GM19193 (cell line): Measurements from ENCODE around the gene F3.

Experiments used
- POLR2A ChIP-seq: IDR thresholded peaks from 4 replicates; pipeline ENCODE4 v1.6.1; 2011; ENCODE audit not compliant: insufficient read depth, insufficient read length; ENCODE audit errors: extremely low read depth

F3 gene

GRCh38 chr1:94553931-94554330 lies 12.4 kb upstream of the F3 start:
- no peak for TF ChIP-seq POLR2A

- no peak for TF ChIP-seq POLR2A
These were observed 11.8 kb upstream of the F3 start for GRCh38 chr1:94553323-94553730.

- no peak for TF ChIP-seq POLR2A
These were observed 10.6 kb upstream of the F3 start for GRCh38 chr1:94552071-94552586.

GRCh38 chr1:94551449-94551848 lies 9.9 kb upstream of the F3 start:
- no peak for TF ChIP-seq POLR2A

- TF ChIP-seq POLR2A: no peak
These were observed 9.3 kb upstream of the F3 start for GRCh38 chr1:94550800-94551241.

- no peak for TF ChIP-seq POLR2A
These were observed 8.8 kb upstream of the F3 start for GRCh38 chr1:94550396-94550795.

GRCh38 chr1:94549706-94550105 lies 8.1 kb upstream of the F3 start:
- TF ChIP-seq POLR2A: no peak

GRCh38 chr1:94544706-94545490 lies 3.3 kb upstream of the F3 start:
- no peak for TF ChIP-seq POLR2A

- TF ChIP-seq POLR2A: no peak
These were observed 2.5 kb upstream of the F3 start for GRCh38 chr1:94543893-94544635.

- no peak for TF ChIP-seq POLR2A
These were observed 1.4 kb upstream of the F3 start for GRCh38 chr1:94543001-94543400.

- TF ChIP-seq POLR2A: no peak
These were observed 720 bp upstream of the F3 start for GRCh38 chr1:94542088-94542870.

GRCh38 chr1:94540440-94541245 lies 916 bp downstream of the F3 start:
- TF ChIP-seq POLR2A: no peak

- no peak for TF ChIP-seq POLR2A
These were observed 2.1 kb downstream of the F3 start for GRCh38 chr1:94539496-94539895.

GRCh38 chr1:94538243-94538827 lies 3.2 kb downstream of the F3 start:
- no peak for TF ChIP-seq POLR2A
